HL-60 (cell line): Measurements from ENCODE around the gene FNDC3B.

ENCODE experiments used
- DNase-seq, 2 experiments: peaks; one replicate each; pipeline ENCODE4 v3.0.0-alpha.2; 2010 to 2020; ENCODE audit warnings: low read depth in 1 of 2, low spot score in 1 of 2
- H3K27ac ChIP-seq: fragments of 250-450 bp; sonication (Bioruptor Pico); replicated peaks from 2 replicates; pipeline ENCODE4 v1.5.1; 2020; ENCODE audit warnings: mild to moderate bottlenecking, moderate library complexity
- H3K27me3 ChIP-seq: fragments of 250-450 bp; sonication (Bioruptor Pico); 2 replicates; pipeline ENCODE4 v1.5.1; 2021; ENCODE audit warnings: mild to moderate bottlenecking, moderate library complexity; ENCODE audit not compliant: insufficient read depth, poor library complexity, severe bottlenecking
- H3K4me3 ChIP-seq: replicated peaks from 2 replicates; pipeline ENCODE4 v1.5.1; 2011; ENCODE audit warnings: mild to moderate bottlenecking, control low read depth, low read length; ENCODE audit not compliant: insufficient read depth
- GABPA ChIP-seq: IDR thresholded peaks from 2 replicates; pipeline ENCODE4 v1.6.1; 2012; ENCODE audit warnings: low read depth
- POLR2AphosphoS5 ChIP-seq: IDR thresholded peaks from 2 replicates; pipeline ENCODE4 v1.6.1; 2012; ENCODE audit warnings: low read depth
- SPI1 ChIP-seq: IDR thresholded peaks from 2 replicates; pipeline ENCODE4 v1.6.1; 2012; ENCODE audit warnings: low read depth, mild to moderate bottlenecking, borderline replicate concordance
- TF ChIP-seq, protein P1 (sequence below): IDR thresholded peaks from one replicate; pipeline ENCODE4 v1.5.1; 2011; ENCODE audit warnings: low read length, control low read depth, inconsistent platforms; ENCODE audit not compliant: insufficient read depth
- TF ChIP-seq, protein P2 (sequence below): IDR thresholded peaks from 2 replicates; pipeline ENCODE4 v1.6.1; 2012; ENCODE audit warnings: low read depth; ENCODE audit not compliant: insufficient replicate concordance

The FNDC3B gene

DNA sequence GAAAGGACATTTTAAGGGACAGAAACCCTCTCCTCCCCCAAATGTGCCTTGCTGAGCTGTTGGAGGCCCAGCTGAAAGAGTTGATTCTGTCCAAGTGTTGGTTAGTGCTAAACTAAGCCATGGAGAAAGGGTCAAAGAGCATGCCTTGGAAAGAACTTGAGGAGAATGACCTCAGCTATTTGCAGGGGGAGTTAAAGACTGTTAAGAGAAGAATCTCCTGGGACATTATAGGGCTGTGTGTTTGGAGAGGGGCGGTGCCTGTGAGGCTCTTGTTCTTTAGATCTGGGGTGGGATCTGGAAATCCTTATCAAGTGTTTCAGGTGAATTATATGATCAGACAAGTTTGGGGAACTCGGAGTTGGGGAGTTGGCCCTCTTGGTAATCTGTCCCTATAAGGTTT is 13.0 kb downstream of the FNDC3B start:
- Histone ChIP-seq H3K4me3 (no peak overlapping the region), H3K27ac (peak overlapping the region; percentile 12; the same call in 1 of the 2 replicates), H3K27me3 (no peaks in the 10 kb centered on the region)
- TF ChIP-seq POLR2AphosphoS5: no peak; the same call in 1 of the 2 replicates
- no peak for TF ChIP-seq SPI1
- no peak for TF ChIP-seq GABPA
- TF ChIP-seq, protein P1, sequence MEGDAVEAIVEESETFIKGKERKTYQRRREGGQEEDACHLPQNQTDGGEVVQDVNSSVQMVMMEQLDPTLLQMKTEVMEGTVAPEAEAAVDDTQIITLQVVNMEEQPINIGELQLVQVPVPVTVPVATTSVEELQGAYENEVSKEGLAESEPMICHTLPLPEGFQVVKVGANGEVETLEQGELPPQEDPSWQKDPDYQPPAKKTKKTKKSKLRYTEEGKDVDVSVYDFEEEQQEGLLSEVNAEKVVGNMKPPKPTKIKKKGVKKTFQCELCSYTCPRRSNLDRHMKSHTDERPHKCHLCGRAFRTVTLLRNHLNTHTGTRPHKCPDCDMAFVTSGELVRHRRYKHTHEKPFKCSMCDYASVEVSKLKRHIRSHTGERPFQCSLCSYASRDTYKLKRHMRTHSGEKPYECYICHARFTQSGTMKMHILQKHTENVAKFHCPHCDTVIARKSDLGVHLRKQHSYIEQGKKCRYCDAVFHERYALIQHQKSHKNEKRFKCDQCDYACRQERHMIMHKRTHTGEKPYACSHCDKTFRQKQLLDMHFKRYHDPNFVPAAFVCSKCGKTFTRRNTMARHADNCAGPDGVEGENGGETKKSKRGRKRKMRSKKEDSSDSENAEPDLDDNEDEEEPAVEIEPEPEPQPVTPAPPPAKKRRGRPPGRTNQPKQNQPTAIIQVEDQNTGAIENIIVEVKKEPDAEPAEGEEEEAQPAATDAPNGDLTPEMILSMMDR: no peak
- DNase-seq: no peak

DNA sequence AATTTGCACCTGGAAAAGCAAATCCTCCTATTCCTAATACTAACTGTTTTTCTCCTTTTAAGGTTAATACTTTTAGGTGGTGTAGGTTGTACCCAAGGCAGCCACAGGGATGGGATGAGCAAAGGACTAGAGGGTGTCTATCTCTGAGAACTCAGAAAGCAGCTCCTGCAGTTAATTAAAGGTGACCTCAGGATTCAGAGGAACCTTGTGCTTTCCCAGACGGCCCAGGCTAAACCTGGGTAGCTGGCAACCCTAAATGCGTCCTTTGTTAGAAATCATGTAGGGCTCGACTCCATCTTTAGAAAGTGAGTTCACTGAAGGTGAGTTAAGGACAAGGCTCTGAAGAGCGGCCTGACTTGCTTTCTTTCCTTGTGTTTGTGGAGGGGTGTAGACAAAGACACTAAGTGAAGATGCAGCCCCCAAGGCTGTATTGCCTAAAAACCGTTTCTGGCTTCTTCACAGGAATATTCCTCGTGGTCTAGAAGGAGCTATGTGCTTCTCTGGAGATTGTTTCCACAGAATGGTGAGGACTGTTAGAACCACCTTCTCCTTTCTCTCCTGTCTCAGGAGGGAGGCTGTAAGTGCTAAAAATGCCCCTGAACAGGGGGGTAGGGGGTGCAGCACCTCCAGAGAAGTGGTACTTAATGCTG is 14.9 kb downstream of the FNDC3B start:
- peak overlapping the region; percentile 41; the same call in 1 of the 2 replicates for H3K27ac ChIP-seq
- no peak for DNase-seq
- H3K27me3 ChIP-seq: no peaks in the 10 kb centered on the region
- no peak overlapping the region for H3K4me3 ChIP-seq
- TF ChIP-seq, protein P1: no peak
- TF ChIP-seq, protein P2, sequence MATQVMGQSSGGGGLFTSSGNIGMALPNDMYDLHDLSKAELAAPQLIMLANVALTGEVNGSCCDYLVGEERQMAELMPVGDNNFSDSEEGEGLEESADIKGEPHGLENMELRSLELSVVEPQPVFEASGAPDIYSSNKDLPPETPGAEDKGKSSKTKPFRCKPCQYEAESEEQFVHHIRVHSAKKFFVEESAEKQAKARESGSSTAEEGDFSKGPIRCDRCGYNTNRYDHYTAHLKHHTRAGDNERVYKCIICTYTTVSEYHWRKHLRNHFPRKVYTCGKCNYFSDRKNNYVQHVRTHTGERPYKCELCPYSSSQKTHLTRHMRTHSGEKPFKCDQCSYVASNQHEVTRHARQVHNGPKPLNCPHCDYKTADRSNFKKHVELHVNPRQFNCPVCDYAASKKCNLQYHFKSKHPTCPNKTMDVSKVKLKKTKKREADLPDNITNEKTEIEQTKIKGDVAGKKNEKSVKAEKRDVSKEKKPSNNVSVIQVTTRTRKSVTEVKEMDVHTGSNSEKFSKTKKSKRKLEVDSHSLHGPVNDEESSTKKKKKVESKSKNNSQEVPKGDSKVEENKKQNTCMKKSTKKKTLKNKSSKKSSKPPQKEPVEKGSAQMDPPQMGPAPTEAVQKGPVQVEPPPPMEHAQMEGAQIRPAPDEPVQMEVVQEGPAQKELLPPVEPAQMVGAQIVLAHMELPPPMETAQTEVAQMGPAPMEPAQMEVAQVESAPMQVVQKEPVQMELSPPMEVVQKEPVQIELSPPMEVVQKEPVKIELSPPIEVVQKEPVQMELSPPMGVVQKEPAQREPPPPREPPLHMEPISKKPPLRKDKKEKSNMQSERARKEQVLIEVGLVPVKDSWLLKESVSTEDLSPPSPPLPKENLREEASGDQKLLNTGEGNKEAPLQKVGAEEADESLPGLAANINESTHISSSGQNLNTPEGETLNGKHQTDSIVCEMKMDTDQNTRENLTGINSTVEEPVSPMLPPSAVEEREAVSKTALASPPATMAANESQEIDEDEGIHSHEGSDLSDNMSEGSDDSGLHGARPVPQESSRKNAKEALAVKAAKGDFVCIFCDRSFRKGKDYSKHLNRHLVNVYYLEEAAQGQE: no peak
- TF ChIP-seq POLR2AphosphoS5 (no peak; the same call in 1 of the 2 replicates), GABPA (no peak), SPI1 (no peak)

DNA sequence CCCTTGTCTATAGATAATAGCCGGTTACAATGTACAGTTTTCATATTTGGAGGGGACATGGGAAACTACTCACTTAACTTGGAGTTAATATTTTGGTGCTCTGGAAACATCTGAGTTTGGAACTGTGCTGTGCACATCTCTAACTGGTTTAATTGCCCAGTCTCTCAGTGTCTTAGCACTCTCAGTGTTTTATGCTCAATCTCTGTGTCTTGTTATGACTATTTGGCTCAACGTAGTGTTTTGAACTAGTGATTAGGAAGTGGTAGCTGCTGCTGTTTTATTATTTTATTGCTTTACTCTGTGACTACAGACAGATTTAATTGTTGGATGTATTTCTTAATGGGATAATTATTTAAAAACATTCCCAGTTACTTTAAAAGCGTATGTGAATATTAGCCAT is 17.0 kb downstream of the FNDC3B start:
- no peak overlapping the region for H3K4me3 ChIP-seq
- no peak for TF ChIP-seq SPI1
- TF ChIP-seq POLR2AphosphoS5: no peak
- TF ChIP-seq, protein P2: no peak
- TF ChIP-seq, protein P1: no peak
- TF ChIP-seq GABPA: no peak
- DNase-seq: no peak
- H3K27ac ChIP-seq: no peak overlapping the region; the same call in 1 of the 2 replicates
- no peaks in the 10 kb centered on the region for H3K27me3 ChIP-seq

DNA sequence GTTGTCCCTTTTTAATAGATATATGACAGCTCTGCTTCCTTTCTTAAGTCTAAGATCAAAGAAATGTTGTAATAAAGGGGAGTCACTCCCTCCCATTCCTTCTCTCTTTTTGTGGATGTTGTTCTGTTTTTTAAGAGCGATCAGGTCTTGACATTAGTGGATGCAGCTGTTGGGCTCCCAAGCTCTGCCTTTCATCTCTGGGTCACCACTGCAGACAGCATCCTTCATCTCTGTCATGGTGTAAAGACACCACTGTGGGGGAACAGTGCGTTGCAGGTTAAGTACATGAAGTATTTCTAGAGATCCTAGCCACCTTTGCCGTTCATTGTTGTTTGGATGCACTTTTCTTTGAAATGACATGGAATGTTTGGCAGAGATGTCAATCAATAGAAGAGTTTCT is 17.7 kb downstream of the FNDC3B start:
- TF ChIP-seq, protein P2: no peak
- TF ChIP-seq GABPA: no peak
- 0 out of 2 replicates have a peak, but pooled peaks have one; percentile 23 for TF ChIP-seq POLR2AphosphoS5
- H3K27ac ChIP-seq: no peak overlapping the region; the same call in 1 of the 2 replicates
- H3K27me3 ChIP-seq: no peaks in the 10 kb centered on the region
- no peak overlapping the region for H3K4me3 ChIP-seq
- no peak for DNase-seq
